Keratinocyte (primary cell): Measurements from ENCODE around the gene PLB1. TPM values are rescaled to one million over a fixed set of nuclear protein-coding genes. Genes with fewer than 3 reads are reported as not detected.

Experiments used
- DNase-seq: peaks from one replicate; pipeline ENCODE4 v3.0.0-alpha.2; 2011; ENCODE audit warnings: low read depth, missing footprints, low spot score
- FAIRE-seq: peaks from 2 replicates; lab custom pipeline; 2011; peaks lifted over from hg19 to GRCh38; lab: Jason Lieb, UNC
- H2AFZ ChIP-seq: 2 replicates; pipeline ENCODE4 v1.6.0; 2012; ENCODE audit warnings: low read length, control low read depth, inconsistent platforms; ENCODE audit not compliant: control insufficient read depth
- H3K27ac ChIP-seq: 2 replicates; pipeline ENCODE4 v1.5.1; 2011; ENCODE audit warnings: low read length; ENCODE audit not compliant: control insufficient read depth, insufficient read depth
- H3K27me3 ChIP-seq: 3 replicates; pipeline ENCODE4 v1.6.0; 2011; ENCODE audit warnings: low read length; ENCODE audit not compliant: control insufficient read depth, insufficient read depth; ENCODE audit errors: extremely low read depth
- H3K36me3 ChIP-seq, 2 experiments: 2 replicates in 1 of 2; 3 replicates in 1 of 2; pipeline ENCODE4 v1.5.1; 2011; ENCODE audit warnings: low read length in 2 of 2, mild to moderate bottlenecking in 1 of 2; ENCODE audit not compliant: control insufficient read depth in 2 of 2, insufficient read depth in 2 of 2; ENCODE audit errors: extremely low read depth in 1 of 2
- H3K4me1 ChIP-seq: 3 replicates; pipeline ENCODE4 v1.5.1; 2011; ENCODE audit warnings: low read length; ENCODE audit not compliant: control insufficient read depth, insufficient read depth; ENCODE audit errors: extremely low read depth
- H3K4me2 ChIP-seq: 3 replicates; pipeline ENCODE4 v1.6.0; 2011; ENCODE audit warnings: low read depth, low read length; ENCODE audit not compliant: control insufficient read depth, insufficient read depth; ENCODE audit errors: extremely low read depth
- H3K4me3 ChIP-seq, 3 experiments: fragments of 200-600 bp in 1 of 3; sonication (generic) in 1 of 3; 2 replicates in 2 of 3; 3 replicates in 1 of 3; pipeline ENCODE4 v1.5.1; 2011 to 2016; ENCODE audit warnings: low read length in 3 of 3, mild to moderate bottlenecking in 3 of 3, control low read depth in 2 of 3, inconsistent platforms in 1 of 3, low read depth in 1 of 3, mixed read lengths in 1 of 3, mixed run types in 1 of 3, moderate library complexity in 1 of 3; ENCODE audit not compliant: control insufficient read depth in 2 of 3, insufficient read depth in 2 of 3; ENCODE audit errors: extremely low read depth in 1 of 3
- H3K79me2 ChIP-seq: 2 replicates; pipeline ENCODE4 v1.6.0; 2012; ENCODE audit warnings: low read length; ENCODE audit not compliant: control insufficient read depth, insufficient read depth
- H3K9ac ChIP-seq: 3 replicates; pipeline ENCODE4 v1.6.0; 2011; ENCODE audit warnings: low read length; ENCODE audit not compliant: control insufficient read depth, insufficient read depth; ENCODE audit errors: extremely low read depth
- H3K9me1 ChIP-seq: 3 replicates; pipeline ENCODE4 v1.6.0; 2011; ENCODE audit warnings: low read length; ENCODE audit not compliant: control insufficient read depth, insufficient read depth; ENCODE audit errors: extremely low read depth
- H3K9me3 ChIP-seq: 2 replicates; pipeline ENCODE4 v1.5.1; 2012; ENCODE audit warnings: low read depth, low read length; ENCODE audit not compliant: control insufficient read depth
- H4K20me1 ChIP-seq: 3 replicates; pipeline ENCODE4 v1.6.0; 2011; ENCODE audit warnings: low read length; ENCODE audit not compliant: control insufficient read depth, insufficient read depth; ENCODE audit errors: extremely low read depth
- EZH2 ChIP-seq: IDR thresholded peaks from one replicate; pipeline ENCODE4 v1.6.1; 2012; ENCODE audit warnings: inconsistent platforms, mild to moderate bottlenecking, low read length, moderate library complexity
- dilution Hi-C: fragments of 300-500 bp; cut with MboI; formaldehyde crosslinking; loops from one replicate; pipeline ENCODE4 v1.7.0; 2020; ENCODE audit warnings: low sequenced_read_pairs; ENCODE audit not compliant: extremely low pct_ligation_motif_present
- polyA plus RNA-seq, 5 experiments: library from polyadenylated mRNA; depleted of rRNA in 3 of 5; stranded (reverse) in 3 of 5; stranded (forward) in 1 of 5; unstranded in 1 of 5; fragments of >200 nt; gene quantifications; 1 replicate in 1 of 5; 2 replicates in 3 of 5; 3 replicates in 1 of 5; pipeline versions ENCODE4 v1.2.1 to v1.2.3, GENCODE V29; 2011 to 2012; ENCODE audit warnings: missing spikeins in 2 of 5, low read depth in 1 of 5, low replicate concordance in 1 of 5
- TF ChIP-seq, protein P1 (sequence below), 3 experiments: IDR thresholded peaks in 1 of 3; conservative IDR thresholded peaks in 1 of 3; optimal IDR thresholded peaks in 1 of 3; 2 replicates in 2 of 3; 3 replicates in 1 of 3; pipeline versions ENCODE3 to v1.5.1; 2011; ENCODE audit warnings: low read length in 3 of 3, mild to moderate bottlenecking in 3 of 3, moderate library complexity in 2 of 3, control low read depth in 1 of 3, inconsistent platforms in 1 of 3; ENCODE audit not compliant: insufficient read depth in 2 of 3; ENCODE audit errors: extremely low read depth in 1 of 3

The PLB1 gene
- polyA plus RNA-seq, 1 donor (not counting 4 experiments of a cell fraction or from before 2014, with no cell fraction given), result 6.7 TPM

DNA sequence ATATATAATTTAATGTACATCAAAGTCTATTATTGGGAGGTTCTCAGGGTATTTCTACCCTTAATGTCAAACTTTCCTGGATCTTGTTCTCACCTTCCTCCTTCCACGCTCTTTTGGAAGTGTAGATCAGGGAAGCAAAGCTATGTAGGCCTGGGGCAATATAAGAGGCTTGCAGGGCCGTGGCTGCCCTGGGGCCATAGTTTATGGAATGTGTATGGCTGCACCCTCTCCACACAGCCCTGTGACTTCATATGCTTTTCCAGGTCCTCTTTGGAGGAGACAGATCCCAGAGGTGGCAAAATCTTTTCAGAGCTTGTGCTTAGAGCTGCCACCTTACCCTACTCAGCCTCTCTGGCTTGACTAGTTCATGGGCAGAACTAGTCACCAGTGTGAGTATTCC lies 82.9 kb downstream of the PLB1 start:
- Histone ChIP-seq H3K9me1 (no peaks in the 10 kb centered on the region), H3K4me1 (peaks cover 11% of the 10 kb centered on the region), H3K36me3 (no peaks in the 10 kb centered on the region), H3K79me2 (no peaks in the 10 kb centered on the region), H3K4me3 (no peak overlapping the region), H3K9me3 (no peaks in the 10 kb centered on the region), H3K9ac (no peak overlapping the region), H3K4me2 (no peak overlapping the region), H3K27ac (no peak overlapping the region), H4K20me1 (no peaks in the 10 kb centered on the region), H2AFZ (no peak overlapping the region), H3K27me3 (no peaks in the 10 kb centered on the region)
- TF ChIP-seq, protein P1, sequence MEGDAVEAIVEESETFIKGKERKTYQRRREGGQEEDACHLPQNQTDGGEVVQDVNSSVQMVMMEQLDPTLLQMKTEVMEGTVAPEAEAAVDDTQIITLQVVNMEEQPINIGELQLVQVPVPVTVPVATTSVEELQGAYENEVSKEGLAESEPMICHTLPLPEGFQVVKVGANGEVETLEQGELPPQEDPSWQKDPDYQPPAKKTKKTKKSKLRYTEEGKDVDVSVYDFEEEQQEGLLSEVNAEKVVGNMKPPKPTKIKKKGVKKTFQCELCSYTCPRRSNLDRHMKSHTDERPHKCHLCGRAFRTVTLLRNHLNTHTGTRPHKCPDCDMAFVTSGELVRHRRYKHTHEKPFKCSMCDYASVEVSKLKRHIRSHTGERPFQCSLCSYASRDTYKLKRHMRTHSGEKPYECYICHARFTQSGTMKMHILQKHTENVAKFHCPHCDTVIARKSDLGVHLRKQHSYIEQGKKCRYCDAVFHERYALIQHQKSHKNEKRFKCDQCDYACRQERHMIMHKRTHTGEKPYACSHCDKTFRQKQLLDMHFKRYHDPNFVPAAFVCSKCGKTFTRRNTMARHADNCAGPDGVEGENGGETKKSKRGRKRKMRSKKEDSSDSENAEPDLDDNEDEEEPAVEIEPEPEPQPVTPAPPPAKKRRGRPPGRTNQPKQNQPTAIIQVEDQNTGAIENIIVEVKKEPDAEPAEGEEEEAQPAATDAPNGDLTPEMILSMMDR (optimal IDR thresholded peaks at IDR 0.05 in 1 of 3, IDR thresholded peaks at IDR 0.05 in 1 of 3, conservative IDR thresholded peaks at IDR 0.05 in 1 of 3; ENCODE audit: extremely low read depth in 1 of 3, insufficient read depth in 2 of 3, low read length in 3 of 3), result no peak
- TF ChIP-seq EZH2, result no peak
- DNase-seq (no peak), FAIRE-seq (no peak)
- dilution Hi-C loops, result no loop called here

DNA sequence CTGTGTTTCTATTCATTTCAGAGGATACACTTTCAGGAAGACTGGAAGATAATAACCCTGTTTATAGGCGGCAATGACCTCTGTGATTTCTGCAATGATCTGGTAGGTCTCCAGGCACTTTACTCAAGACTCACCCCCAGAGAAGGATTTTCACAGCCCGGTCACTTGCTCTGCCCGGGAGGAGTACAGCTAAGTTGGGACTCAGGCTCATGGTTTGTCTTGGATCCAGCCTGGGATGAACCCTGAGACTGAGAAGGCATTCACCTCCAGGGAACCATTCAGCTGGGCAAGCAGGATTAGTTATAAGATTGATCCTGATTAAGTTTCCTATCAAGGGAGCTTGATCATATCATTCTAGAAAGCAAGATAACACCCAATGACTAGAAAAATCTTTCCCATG lies 83.7 kb downstream of the PLB1 start:
- H3K9me3 ChIP-seq, result no peaks in the 10 kb centered on the region
- no peak overlapping the region for H3K4me2 ChIP-seq
- FAIRE-seq, result no peak
- no peak for DNase-seq
- no peak overlapping the region for H3K27ac ChIP-seq
- no peak overlapping the region for H3K4me3 ChIP-seq
- H3K79me2 ChIP-seq, result no peaks in the 10 kb centered on the region
- no peak overlapping the region for H2AFZ ChIP-seq
- H3K27me3 ChIP-seq, result no peaks in the 10 kb centered on the region
- H3K9me1 ChIP-seq, result no peaks in the 10 kb centered on the region
- H3K4me1 ChIP-seq, result peaks cover 19% of the 10 kb centered on the region
- dilution Hi-C loops, result no loop called here
- no peak overlapping the region for H3K9ac ChIP-seq
- H3K36me3 ChIP-seq, result no peaks in the 10 kb centered on the region
- H4K20me1 ChIP-seq, result no peaks in the 10 kb centered on the region
- TF ChIP-seq EZH2, result no peak
- TF ChIP-seq, protein P1 (optimal IDR thresholded peaks at IDR 0.05 in 1 of 3, IDR thresholded peaks at IDR 0.05 in 1 of 3, conservative IDR thresholded peaks at IDR 0.05 in 1 of 3; ENCODE audit: extremely low read depth in 1 of 3, insufficient read depth in 2 of 3, low read length in 3 of 3), result no peak
